ENCODE data around the gene SKA2. TPM values are rescaled to one million over a fixed set of nuclear protein-coding genes. Genes with fewer than 3 reads are reported as not detected.
A peak's percentile ranks its signal among the peaks of the same experiment; 100 is the strongest.

Gene SKA2
- total RNA-seq, 1 experiment from 2014 or later = 65.6 TPM

GRCh38 chr17:59107306-59107670 lies 47.7 kb downstream of the SKA2 start:
- POLR2A ChIA-PET (ENCODE audit: unreplicated experiment) = interaction anchor here (0.6 kb wide), 2 partner anchors 12 to 732 kb away, joined by 5 read pairs; no protein-coding TSS in a partner anchor
- TSS peak; percentile 86 for BruUV-seq (replicated peaks)
- CTCF ChIA-PET = interaction anchor here (0.5 kb wide), 1 partner anchor 40 kb away, joined by 5 read pairs; no protein-coding TSS in a partner anchor
- intact Hi-C loops (cut with micrococcal nuclease; ENCODE audit: unreplicated experiment) = loop anchor here (2.0 kb wide), 2 partner anchors 14 to 588 kb away; no protein-coding TSS in a partner anchor
- Histone ChIP-seq H3K27me3 (ENCODE audit: insufficient read depth, low read depth) (no peaks in the 10 kb centered on the region), H3K79me2 (ENCODE audit: low read depth) (peaks cover 41% of the 10 kb centered on the region), H4K20me1 (ENCODE audit: insufficient read depth) (peaks cover 8% of the 10 kb centered on the region; the same call in 1 of the 2 replicates), H3K4me1 (replicated peaks; ENCODE audit: insufficient read depth) (peaks cover 26% of the 10 kb centered on the region), H3F3A (ENCODE audit: insufficient read depth, low read depth) (peaks cover 19% of the 10 kb centered on the region; the same call in 1 of the 2 replicates), H3K27ac (peak overlapping the region; percentile 73), H3K9me2 (ENCODE audit: insufficient read depth) (no peaks in the 10 kb centered on the region), H3K9me3 (ENCODE audit: insufficient read depth, low read depth) (no peaks in the 10 kb centered on the region; the same call in 1 of the 2 replicates), H3K4me3 (peak overlapping the region; percentile 67), H3K4me2 (peak overlapping the region; percentile 96), H2AFZ (peak overlapping the region; percentile 93), H3K36me3 (ENCODE audit: low read depth) (peaks cover 6% of the 10 kb centered on the region; the same call in 1 of the 2 replicates)
- TF ChIP-seq EZH2 (IDR thresholded peaks at IDR 0.05; ENCODE audit: low read depth) (no peak), CTCF (conservative IDR thresholded peaks at IDR 0.05) (no peak)
- DNase-seq = no peak

- Histone ChIP-seq H4K20me1 (ENCODE audit: insufficient read depth) (peaks cover 8% of the 10 kb centered on the region; the same call in 1 of the 2 replicates), H3K9me2 (ENCODE audit: insufficient read depth) (no peaks in the 10 kb centered on the region), H3K4me1 (replicated peaks; ENCODE audit: insufficient read depth) (peaks cover 26% of the 10 kb centered on the region), H3K79me2 (ENCODE audit: low read depth) (peaks cover 45% of the 10 kb centered on the region), H3K9me3 (ENCODE audit: insufficient read depth, low read depth) (no peaks in the 10 kb centered on the region; the same call in 1 of the 2 replicates), H3K36me3 (ENCODE audit: low read depth) (0 out of 2 replicates have a peak, but pooled peaks cover under 1% of the 10 kb centered on the region), H3K27me3 (ENCODE audit: insufficient read depth, low read depth) (no peaks in the 10 kb centered on the region), H3K4me2 (peak within 1 kb of the TSS; percentile 96), H2AFZ (peak within 1 kb of the TSS; percentile 93), H3F3A (ENCODE audit: insufficient read depth, low read depth) (peaks cover 19% of the 10 kb centered on the region; the same call in 1 of the 2 replicates), H3K4me3 (peak within 1 kb of the TSS; percentile 73), H3K27ac (peak within 1 kb of the TSS; percentile 73)
- no TSS peak for BruUV-seq (replicated peaks)
- DNase-seq = peak; percentile 98 to 99
- ChIA-PET CTCF (no interaction called here), POLR2A (ENCODE audit: unreplicated experiment) (interaction anchor here (0.6 to 0.7 kb wide), 5 partner anchors 11 to 858 kb away, joined by 3 to 5 read pairs (median 5); partner anchors contain the start of gene RNFT1)
- TF ChIP-seq EZH2 (IDR thresholded peaks at IDR 0.05; ENCODE audit: low read depth) (no peak), CTCF (conservative IDR thresholded peaks at IDR 0.05) (no peak)
- intact Hi-C loops (cut with micrococcal nuclease; ENCODE audit: unreplicated experiment) = loop anchor here (1.0 to 2.0 kb wide), 3 partner anchors 14 to 588 kb away; partner anchors contain the start of genes PRR11 and SKA2
These were observed 48.3 kb downstream of the SKA2 start, which contains the start of gene TRIM37 for GRCh38 chr17:59106463-59107305. Gene TRIM37, minus strand, starts transcription at chr17:59106880. Its CDS starts 419 bp downstream, at chr17:59106461.

GRCh38 chr17:59105852-59106462 lies 49.0 kb downstream of the SKA2 start:
- H3K4me3 ChIP-seq = peak overlapping the region; percentile 73
- ChIA-PET POLR2A (ENCODE audit: unreplicated experiment) (interaction anchor here (0.6 to 0.7 kb wide), 3 partner anchors 52 to 859 kb away, joined by 3 to 5 read pairs (median 3); partner anchors contain the start of gene RNFT1), CTCF (no interaction called here)
- H3K79me2 ChIP-seq (ENCODE audit: low read depth) = peaks cover 48% of the 10 kb centered on the region
- TF ChIP-seq CTCF (conservative IDR thresholded peaks at IDR 0.05) (no peak), EZH2 (IDR thresholded peaks at IDR 0.05; ENCODE audit: low read depth) (no peak)
- peak overlapping the region; percentile 62 for H3K27ac ChIP-seq
- peaks cover 9% of the 10 kb centered on the region; the same call in 1 of the 2 replicates for H4K20me1 ChIP-seq (ENCODE audit: insufficient read depth)
- peak; percentile 47 to 59 for DNase-seq
- no peaks in the 10 kb centered on the region; the same call in 1 of the 2 replicates for H3K9me3 ChIP-seq (ENCODE audit: insufficient read depth, low read depth)
- H3K4me1 ChIP-seq (replicated peaks; ENCODE audit: insufficient read depth) = peaks cover 26% of the 10 kb centered on the region
- intact Hi-C loops (cut with micrococcal nuclease; ENCODE audit: unreplicated experiment) = loop anchor here (1.0 to 2.0 kb wide), 3 partner anchors 13 to 587 kb away; partner anchors contain the start of genes PRR11 and SKA2
- H3F3A ChIP-seq (ENCODE audit: insufficient read depth, low read depth) = peaks cover 19% of the 10 kb centered on the region; the same call in 1 of the 2 replicates
- no peaks in the 10 kb centered on the region for H3K9me2 ChIP-seq (ENCODE audit: insufficient read depth)
- BruUV-seq (replicated peaks) = no TSS peak
- H3K36me3 ChIP-seq (ENCODE audit: low read depth) = no peaks in the 10 kb centered on the region
- H3K4me2 ChIP-seq = peak overlapping the region; percentile 81
- H2AFZ ChIP-seq = peak overlapping the region; percentile 89
- H3K27me3 ChIP-seq (ENCODE audit: insufficient read depth, low read depth) = no peaks in the 10 kb centered on the region
